NCI-H2107 treated with DMSO at 0.1 percent for 48 hours (cell line): Measurements from ENCODE around the gene DCHS1.
"Not testable (repeated sequence)": the region's sequence is repeated elsewhere in the genome, so short reads cannot be mapped to it uniquely, and the experiment has no call there.

Experiments
- DNase-seq: peaks from one replicate; lab custom pipeline; 2025; ENCODE audit not compliant: unreplicated experiment; lab: John Stamatoyannopoulos, UW

Gene DCHS1

GRCh38 chr11:6655790-6656583 is at the start of gene DCHS1:
DCHS1 (minus strand) TSS chr11:6655809; CDS start chr11:6641613, 14,196 bp downstream.
- no peak for DNase-seq

GRCh38 chr11:6703247-6704063 is 47.8 kb upstream of the DCHS1 start:
- peak; percentile 10 for DNase-seq

GRCh38 chr11:6701955-6702354 is 46.3 kb upstream of the DCHS1 start:
- DNase-seq = not testable (repeated sequence)

GRCh38 chr11:6695377-6695776 is 39.8 kb upstream of the DCHS1 start:
- DNase-seq = no peak

- DNase-seq = no peak
Measured at GRCh38 chr11:6694229-6694535, 38.6 kb upstream of the DCHS1 start.

GRCh38 chr11:6693342-6694228 is 38.0 kb upstream of the DCHS1 start:
- DNase-seq = no peak

- no peak for DNase-seq
Measured at GRCh38 chr11:6692128-6692527, 36.5 kb upstream of the DCHS1 start.

- DNase-seq = not testable (repeated sequence)
Measured at GRCh38 chr11:6690431-6691132, 35.0 kb upstream of the DCHS1 start.

GRCh38 chr11:6687876-6688275 is 32.3 kb upstream of the DCHS1 start:
- no peak for DNase-seq

- DNase-seq = no peak
Measured at GRCh38 chr11:6686006-6686405, 30.4 kb upstream of the DCHS1 start.

- DNase-seq = not testable (repeated sequence)
Measured at GRCh38 chr11:6684068-6684467, 28.5 kb upstream of the DCHS1 start.

GRCh38 chr11:6682936-6683861 is 27.6 kb upstream of the DCHS1 start, which contains the start of gene MRPL17:
MRPL17 (minus strand) TSS chr11:6683340; CDS start chr11:6683296, 44 bp downstream.
- DNase-seq = peak; percentile 98

- no peak for DNase-seq
Measured at GRCh38 chr11:6682591-6682935, 27.0 kb upstream of the DCHS1 start.

GRCh38 chr11:6681949-6682348 is 26.3 kb upstream of the DCHS1 start:
- DNase-seq = no peak

GRCh38 chr11:6681505-6681904 is 25.9 kb upstream of the DCHS1 start:
- DNase-seq = no peak

GRCh38 chr11:6677018-6677417 is 21.4 kb upstream of the DCHS1 start:
- no peak for DNase-seq

- no peak for DNase-seq
Measured at GRCh38 chr11:6674862-6675261, 19.3 kb upstream of the DCHS1 start.

- no peak for DNase-seq
Measured at GRCh38 chr11:6674219-6674597, 18.6 kb upstream of the DCHS1 start.

GRCh38 chr11:6673523-6674218 is 18.1 kb upstream of the DCHS1 start:
- DNase-seq = no peak
